Stimulated activated CD4-positive, alpha-beta T cell treated with anti-CD3 and anti-CD28 coated beads, Interleukin-2, amount 100 ng/mL, for 4 hours (primary cell): ENCODE data around the gene SSC5D.

ENCODE experiments used
- DNase-seq: peaks from one replicate; pipeline ENCODE4 v3.0.0-alpha.2; 2020; ENCODE audit warnings: low read depth

SSC5D gene

GRCh38 chr19:55554741-55555152, 66.5 kb downstream of the SSC5D start:
- DNase-seq, result no peak

GRCh38 chr19:55559684-55560083, 71.4 kb downstream of the SSC5D start:
- no peak for DNase-seq

- no peak for DNase-seq
These were observed 75.0 kb downstream of the SSC5D start for GRCh38 chr19:55563261-55563690.

- DNase-seq, result no peak
These were observed 78.6 kb downstream of the SSC5D start for GRCh38 chr19:55566823-55567222.

- no peak for DNase-seq
These were observed 79.6 kb downstream of the SSC5D start for GRCh38 chr19:55567708-55568328.
